Left lung (tissue), 10 donors: ENCODE measurements around the gene MYBPC3. TPM values are rescaled to one million over a fixed set of nuclear protein-coding genes. Genes with fewer than 3 reads are reported as not detected.

Experiments
- ATAC-seq: fragments of 200-7000 bp; cut with Tn5 transposase; one replicate; pipeline ENCODE4 v1.9.1; 2020; ENCODE audit warnings: moderate library complexity
- DNase-seq, 4 donors: peaks; one replicate each; pipeline ENCODE4 v3.0.0-alpha.2; 2013 to 2020
- H3K27ac ChIP-seq, 2 donors: fragments of 200-600 bp; sonication (generic) in 1 of 2; one replicate each; pipeline versions ENCODE4 v1.5.0 to v1.8.0; 2020 to 2021
- H3K27me3 ChIP-seq, 2 donors: fragments of 200-600 bp; sonication (generic) in 1 of 2; one replicate each; pipeline versions ENCODE4 v1.5.0 to v1.8.0; 2020 to 2021
- H3K36me3 ChIP-seq, 2 donors: fragments of 200-600 bp; sonication (generic) in 1 of 2; one replicate each; pipeline versions ENCODE4 v1.5.0 to v1.8.0; 2020 to 2021
- H3K4me1 ChIP-seq, 2 donors: fragments of 200-600 bp; one replicate each; pipeline ENCODE4 v1.8.0; 2021
- H3K4me3 ChIP-seq, 2 donors: fragments of 200-600 bp; sonication (generic) in 1 of 2; one replicate each; pipeline versions ENCODE4 v1.5.0 to v1.8.0; 2020 to 2021; ENCODE audit warnings: mild to moderate bottlenecking in 1 of 2
- H3K9me3 ChIP-seq, 2 donors: fragments of 200-600 bp; sonication (generic) in 1 of 2; one replicate each; pipeline versions ENCODE4 v1.5.0 to v1.8.0; 2020 to 2021
- intact Hi-C, 2 donors: fragments of 100-400 bp; cut with DNase I; formaldehyde crosslinking; loops; one replicate each; pipeline versions ENCODE4 v1.11.2 to v1.14.2; 2022
- microRNA-seq, 2 donors: library from miRNA; unstranded; fragments of <30 nt; microRNA quantifications; one replicate each; pipeline ENCODE4, GENCODE V29; 2019
- polyA plus RNA-seq, 6 donors: library from polyadenylated mRNA; unstranded; fragments of 120-200 nt; gene quantifications; one replicate each; pipeline ENCODE4 v1.2.1, GENCODE V29; 2013; ENCODE audit not compliant: insufficient read length in 6 of 6
- total RNA-seq, 2 donors: library from RNA; stranded (reverse); fragmentation: NEBNext Ultra II Directional; extraction: Animal tissue kit (Norgen Biotek cat#: 25700); gene quantifications; one replicate each; pipeline ENCODE4 v1.2.1, GENCODE V29; 2021
- TF ChIP-seq, protein P1 (sequence below), 2 donors: fragments of 200-600 bp; sonication (generic) in 1 of 2; IDR thresholded peaks; one replicate each; pipeline versions ENCODE4 v1.5.0 to v1.8.0; 2021; ENCODE audit warnings: antibody characterized with exemption in 2 of 2
- donor health status: DM: no; HTN: yes; CAD: no.
- donor health status: DM: no; HTN: no; CAD: no.

Gene MYBPC3
- total and polyA plus RNA-seq, 8 donors, result 0.06 to 2.0 (median 0.25) TPM; not detected in 3

GRCh38 chr11:47282462-47282861 is 70.0 kb downstream of the MYBPC3 start:
- H3K36me3 ChIP-seq, result peaks cover 0 to 100% of the 10 kb centered on the region in 2 donors
- DNase-seq, result no peak

More at GRCh38 chr11:47282462-47282861, 70.0 kb downstream of the MYBPC3 start:
- Histone ChIP-seq H3K27me3 (no peaks in the 10 kb centered on the region), H3K4me1 (peaks cover 0 to 6% of the 10 kb centered on the region in 2 donors), H3K27ac (no peak overlapping the region), H3K9me3 (no peaks in the 10 kb centered on the region), H3K4me3 (no peak overlapping the region)
- TF ChIP-seq, protein P1, sequence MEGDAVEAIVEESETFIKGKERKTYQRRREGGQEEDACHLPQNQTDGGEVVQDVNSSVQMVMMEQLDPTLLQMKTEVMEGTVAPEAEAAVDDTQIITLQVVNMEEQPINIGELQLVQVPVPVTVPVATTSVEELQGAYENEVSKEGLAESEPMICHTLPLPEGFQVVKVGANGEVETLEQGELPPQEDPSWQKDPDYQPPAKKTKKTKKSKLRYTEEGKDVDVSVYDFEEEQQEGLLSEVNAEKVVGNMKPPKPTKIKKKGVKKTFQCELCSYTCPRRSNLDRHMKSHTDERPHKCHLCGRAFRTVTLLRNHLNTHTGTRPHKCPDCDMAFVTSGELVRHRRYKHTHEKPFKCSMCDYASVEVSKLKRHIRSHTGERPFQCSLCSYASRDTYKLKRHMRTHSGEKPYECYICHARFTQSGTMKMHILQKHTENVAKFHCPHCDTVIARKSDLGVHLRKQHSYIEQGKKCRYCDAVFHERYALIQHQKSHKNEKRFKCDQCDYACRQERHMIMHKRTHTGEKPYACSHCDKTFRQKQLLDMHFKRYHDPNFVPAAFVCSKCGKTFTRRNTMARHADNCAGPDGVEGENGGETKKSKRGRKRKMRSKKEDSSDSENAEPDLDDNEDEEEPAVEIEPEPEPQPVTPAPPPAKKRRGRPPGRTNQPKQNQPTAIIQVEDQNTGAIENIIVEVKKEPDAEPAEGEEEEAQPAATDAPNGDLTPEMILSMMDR (IDR thresholded peaks at IDR 0.05), result no peak
- no peak for ATAC-seq
- intact Hi-C loops, result no loop called here

Small RNA genes lying within 50 kb of the gene (microRNA-seq; reads per million reads assigned to microRNA genes)
- 0 reads per million in 2 donors for gene MIR4487

Other genes with a start within 250 kb of the MYBPC3 start
- 10 to 100 TPM; 79.1 to 86.3 TPM for gene ARFGAP2, start 175.8 kb downstream of the MYBPC3 start, total RNA-seq
- 100 to 1,000 TPM in 1 of 6 donors, 10 to 100 TPM in 5; 86.3 to 103 (median 94.6) TPM for gene ARFGAP2, start 175.8 kb downstream of the MYBPC3 start, polyA plus RNA-seq
- 10 to 100 TPM; 32.9 to 44.2 TPM for gene PACSIN3, start 166.3 kb downstream of the MYBPC3 start, total RNA-seq
- 10 to 100 TPM; 41.1 to 63.1 (median 50.6) TPM for gene PACSIN3, start 166.3 kb downstream of the MYBPC3 start, polyA plus RNA-seq
- gene DDB2, start 137.7 kb downstream of the MYBPC3 start, total RNA-seq, result 10 to 100 TPM; 32.0 to 33.1 TPM
- gene DDB2, start 137.7 kb downstream of the MYBPC3 start, polyA plus RNA-seq, result 10 to 100 TPM; 22.9 to 27.5 (median 23.4) TPM
- 10 to 100 TPM; 41.5 to 59.9 TPM for gene ACP2, start 103.9 kb downstream of the MYBPC3 start, total RNA-seq
- gene ACP2, start 103.9 kb downstream of the MYBPC3 start, polyA plus RNA-seq, result 10 to 100 TPM; 37.1 to 41.5 (median 41.1) TPM
- 10 to 100 TPM; 39.7 to 66.9 TPM for gene NR1H3, start 94.7 kb downstream of the MYBPC3 start, total RNA-seq
- 10 to 100 TPM; 44.8 to 57.6 (median 52.0) TPM for gene NR1H3, start 94.7 kb downstream of the MYBPC3 start, polyA plus RNA-seq
- 10 to 100 TPM; 33.0 to 52.9 TPM for gene MADD, start 82.6 kb downstream of the MYBPC3 start, total RNA-seq
- gene MADD, start 82.6 kb downstream of the MYBPC3 start, polyA plus RNA-seq, result 10 to 100 TPM; 42.6 to 53.8 (median 51.9) TPM
- 100 to 1,000 TPM in 1 of 2 donors, 10 to 100 TPM in 1; 75.6 to 194 TPM for gene SPI1, start 25.8 kb upstream of the MYBPC3 start, total RNA-seq
- gene SPI1, start 25.8 kb upstream of the MYBPC3 start, polyA plus RNA-seq, result 1 to 10 TPM; 4.9 to 6.8 (median 5.8) TPM
- gene SLC39A13, start 55.9 kb upstream of the MYBPC3 start, total RNA-seq, result 10 to 100 TPM; 60.1 to 66.1 TPM
- gene SLC39A13, start 55.9 kb upstream of the MYBPC3 start, polyA plus RNA-seq, result 10 to 100 TPM; 29.6 to 46.4 (median 34.1) TPM
- 100 to 1,000 TPM in 1 of 2 donors, 10 to 100 TPM in 1; 86.7 to 133 TPM for gene PSMC3, start 73.7 kb upstream of the MYBPC3 start, total RNA-seq
- 100 to 1,000 TPM; 123 to 163 (median 130) TPM for gene PSMC3, start 73.7 kb upstream of the MYBPC3 start, polyA plus RNA-seq
- gene RAPSN, start 96.4 kb upstream of the MYBPC3 start, total RNA-seq, result 1 to 10 TPM in 1 of 2 donors, under 1 TPM in 1; 0.79 to 1.0 TPM
- gene RAPSN, start 96.4 kb upstream of the MYBPC3 start, polyA plus RNA-seq, result under 1 TPM; 0.26 to 0.61 (median 0.49) TPM
- 100 to 1,000 TPM in 1 of 2 donors, 10 to 100 TPM in 1; 76.8 to 107 TPM for gene CELF1, start 200.4 kb upstream of the MYBPC3 start, total RNA-seq
- 10 to 100 TPM; 80.2 to 98.9 (median 90.7) TPM for gene CELF1, start 200.4 kb upstream of the MYBPC3 start, polyA plus RNA-seq
- gene PTPMT1, start 212.9 kb upstream of the MYBPC3 start, total RNA-seq, result 10 to 100 TPM; 61.4 to 75.2 TPM
- gene PTPMT1, start 212.9 kb upstream of the MYBPC3 start, polyA plus RNA-seq, result 10 to 100 TPM; 35.0 to 42.9 (median 39.3) TPM
- gene KBTBD4, start 226.3 kb upstream of the MYBPC3 start, total RNA-seq, result 10 to 100 TPM; 13.3 to 13.9 TPM
- 10 to 100 TPM; 18.0 to 21.5 (median 20.7) TPM for gene KBTBD4, start 226.3 kb upstream of the MYBPC3 start, polyA plus RNA-seq
- 10 to 100 TPM; 76.2 to 89.0 TPM for gene NDUFS3, start 226.4 kb upstream of the MYBPC3 start, total RNA-seq
- 100 to 1,000 TPM in 5 of 6 donors, 10 to 100 TPM in 1; 99.6 to 105 (median 103) TPM for gene NDUFS3, start 226.4 kb upstream of the MYBPC3 start, polyA plus RNA-seq
- gene FAM180B, start 234.0 kb upstream of the MYBPC3 start, total RNA-seq, result not detected
- under 1 TPM; 0.13 to 0.35 (median 0.25) TPM for gene FAM180B, start 234.0 kb upstream of the MYBPC3 start, polyA plus RNA-seq
- gene C1QTNF4, start 241.7 kb upstream of the MYBPC3 start, total RNA-seq, result 1 to 10 TPM in 1 of 2 donors, under 1 TPM in 1; 0.21 to 1.3 TPM
- 1 to 10 TPM; 2.1 to 6.9 (median 4.1) TPM for gene C1QTNF4, start 241.7 kb upstream of the MYBPC3 start, polyA plus RNA-seq